HEK293 (cell line): ENCODE measurements around the gene ACVR2B.

Source experiments
- GLIS1 ChIP-seq: fragments of 450-650 bp; formaldehyde crosslinking; IDR thresholded peaks from 2 replicates; pipeline ENCODE4 v1.5.1; 2016; ENCODE audit warnings: missing biosample characterization, missing genetic modification characterization
- IKZF3 ChIP-seq: fragments of 450-650 bp; IDR thresholded peaks from 2 replicates; pipeline ENCODE4 v1.5.0; 2018; ENCODE audit warnings: missing biosample characterization, mild to moderate bottlenecking, missing genetic modification characterization, moderate library complexity
- KLF8 ChIP-seq: fragments of 450-650 bp; formaldehyde crosslinking; IDR thresholded peaks from 2 replicates; pipeline ENCODE4 v1.5.1; 2016; ENCODE audit warnings: missing biosample characterization, missing genetic modification characterization
- KLF9 ChIP-seq: fragments of 450-650 bp; formaldehyde crosslinking; IDR thresholded peaks from 2 replicates; pipeline ENCODE4 v1.5.1; 2016; ENCODE audit warnings: missing biosample characterization, missing genetic modification characterization, low read depth
- SCRT2 ChIP-seq: fragments of 450-650 bp; formaldehyde crosslinking; IDR thresholded peaks from 2 replicates; pipeline ENCODE4 v1.5.1; 2016; ENCODE audit warnings: missing biosample characterization, missing genetic modification characterization
- SP2 ChIP-seq: fragments of 450-650 bp; formaldehyde crosslinking; IDR thresholded peaks from 2 replicates; pipeline ENCODE4 v1.5.1; 2016; ENCODE audit warnings: missing biosample characterization, missing genetic modification characterization
- SP7 ChIP-seq: fragments of 450-650 bp; formaldehyde crosslinking; IDR thresholded peaks from 2 replicates; pipeline ENCODE4 v1.5.1; 2016; ENCODE audit warnings: missing biosample characterization, missing genetic modification characterization
- ZBTB8A ChIP-seq: fragments of 450-650 bp; formaldehyde crosslinking; IDR thresholded peaks from 2 replicates; pipeline ENCODE4 v1.5.1; 2016; ENCODE audit warnings: missing biosample characterization, missing genetic modification characterization
- ZNF292 ChIP-seq: fragments of 450-650 bp; formaldehyde crosslinking; IDR thresholded peaks from 2 replicates; pipeline ENCODE4 v1.5.1; 2016; ENCODE audit warnings: low read depth, missing biosample characterization, missing genetic modification characterization, borderline replicate concordance
- ZNF501 ChIP-seq: fragments of 450-650 bp; formaldehyde crosslinking; IDR thresholded peaks from 2 replicates; pipeline ENCODE4 v1.5.1; 2016; ENCODE audit warnings: missing biosample characterization, missing genetic modification characterization
- ZNF777 ChIP-seq: fragments of 450-650 bp; formaldehyde crosslinking; IDR thresholded peaks from 2 replicates; pipeline ENCODE4 v1.5.1; 2017; ENCODE audit warnings: missing biosample characterization, missing genetic modification characterization, borderline replicate concordance
- TF ChIP-seq, protein P1 (sequence below): fragments of 450-650 bp; formaldehyde crosslinking; IDR thresholded peaks from 2 replicates; pipeline ENCODE4 v1.5.1; 2017; ENCODE audit warnings: missing biosample characterization, missing genetic modification characterization
- TF ChIP-seq, protein P2 (sequence below): fragments of 450-650 bp; formaldehyde crosslinking; IDR thresholded peaks from 2 replicates; pipeline ENCODE4 v1.5.1; 2016; ENCODE audit warnings: missing biosample characterization, missing genetic modification characterization, borderline replicate concordance
- TF ChIP-seq, protein P3 (sequence below): fragments of 450-650 bp; formaldehyde crosslinking; IDR thresholded peaks from 2 replicates; pipeline ENCODE4 v1.5.1; 2016; ENCODE audit warnings: missing biosample characterization, missing genetic modification characterization
- TF ChIP-seq, protein P4 (sequence below): fragments of 450-650 bp; formaldehyde crosslinking; conservative IDR thresholded peaks from 2 replicates; pipeline ENCODE4 v1.5.1; 2016; ENCODE audit warnings: low read depth, missing biosample characterization, missing genetic modification characterization
- TF ChIP-seq, protein P5 (sequence below): fragments of 450-650 bp; formaldehyde crosslinking; IDR thresholded peaks from 2 replicates; pipeline ENCODE4 v1.5.1; 2016; ENCODE audit warnings: missing biosample characterization, missing genetic modification characterization
- TF ChIP-seq, protein P6 (sequence below): fragments of 450-650 bp; formaldehyde crosslinking; IDR thresholded peaks from 2 replicates; pipeline ENCODE4 v1.5.1; 2016; ENCODE audit warnings: missing biosample characterization, missing genetic modification characterization

The ACVR2B gene

DNA sequence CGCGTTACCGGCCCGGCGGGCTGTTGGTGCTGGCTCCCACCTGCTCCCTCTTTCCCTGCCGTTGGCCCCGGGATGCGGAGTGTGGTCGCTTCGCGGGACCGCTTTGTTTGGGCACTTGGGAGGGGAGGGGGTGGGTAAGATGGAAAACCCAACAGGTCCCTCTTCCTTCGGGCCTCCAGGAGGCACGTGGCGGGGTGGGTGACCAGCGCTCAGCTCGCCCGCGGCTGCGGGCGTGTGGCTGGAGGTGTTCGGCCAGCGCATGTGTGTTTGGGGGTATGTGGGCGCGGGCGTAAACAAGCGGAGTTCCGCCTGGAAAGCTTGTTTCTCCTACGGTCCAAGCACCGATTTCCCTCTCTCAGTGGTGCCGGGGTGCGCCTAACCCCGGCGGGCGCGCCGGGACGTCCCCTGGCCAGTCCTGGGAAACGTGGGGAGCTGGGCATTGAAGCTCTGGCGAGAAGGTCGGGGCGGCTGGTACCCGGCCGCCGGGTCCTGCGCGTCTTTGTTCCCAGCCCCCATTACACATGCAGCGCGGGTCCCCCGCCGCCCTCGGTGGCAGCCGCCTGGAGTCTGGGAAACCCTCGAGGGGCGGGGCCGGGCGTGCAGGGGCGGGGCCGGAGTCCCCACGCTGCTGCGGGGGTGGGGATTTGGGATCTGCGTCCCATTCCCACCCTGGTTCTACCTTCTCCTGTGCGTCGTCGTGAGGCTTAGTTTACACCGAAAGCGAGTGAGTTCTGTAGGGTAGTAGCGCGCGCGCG, 1.4 kb downstream of the ACVR2B start (continued):
- TF ChIP-seq, protein P1, sequence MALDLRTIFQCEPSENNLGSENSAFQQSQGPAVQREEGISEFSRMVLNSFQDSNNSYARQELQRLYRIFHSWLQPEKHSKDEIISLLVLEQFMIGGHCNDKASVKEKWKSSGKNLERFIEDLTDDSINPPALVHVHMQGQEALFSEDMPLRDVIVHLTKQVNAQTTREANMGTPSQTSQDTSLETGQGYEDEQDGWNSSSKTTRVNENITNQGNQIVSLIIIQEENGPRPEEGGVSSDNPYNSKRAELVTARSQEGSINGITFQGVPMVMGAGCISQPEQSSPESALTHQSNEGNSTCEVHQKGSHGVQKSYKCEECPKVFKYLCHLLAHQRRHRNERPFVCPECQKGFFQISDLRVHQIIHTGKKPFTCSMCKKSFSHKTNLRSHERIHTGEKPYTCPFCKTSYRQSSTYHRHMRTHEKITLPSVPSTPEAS (tag by site-specific recombination), result no peak
- TF ChIP-seq SCRT2 (peak; percentile 95), KLF9 (tag by site-specific recombination) (peak; percentile 82), IKZF3 (tag by site-specific recombination) (peak; percentile 68; the same call in 1 of the 2 replicates), ZNF501 (peak; percentile 29; the same call in 1 of the 2 replicates), GLIS1 (tag by site-specific recombination) (0 out of 2 replicates have a peak, but pooled peaks have one; percentile 21), ZNF292 (tag by site-specific recombination) (no peak), KLF8 (tag by site-specific recombination) (peak; percentile 46; the same call in 1 of the 2 replicates), ZBTB8A (tag by site-specific recombination) (peak; percentile 34; the same call in 1 of the 2 replicates), SP7 (tag by site-specific recombination) (peak; percentile 29; the same call in 1 of the 2 replicates), ZNF777 (tag by site-specific recombination) (no peak), SP2 (tag by site-specific recombination) (peak; percentile 70)
- TF ChIP-seq, protein P2, sequence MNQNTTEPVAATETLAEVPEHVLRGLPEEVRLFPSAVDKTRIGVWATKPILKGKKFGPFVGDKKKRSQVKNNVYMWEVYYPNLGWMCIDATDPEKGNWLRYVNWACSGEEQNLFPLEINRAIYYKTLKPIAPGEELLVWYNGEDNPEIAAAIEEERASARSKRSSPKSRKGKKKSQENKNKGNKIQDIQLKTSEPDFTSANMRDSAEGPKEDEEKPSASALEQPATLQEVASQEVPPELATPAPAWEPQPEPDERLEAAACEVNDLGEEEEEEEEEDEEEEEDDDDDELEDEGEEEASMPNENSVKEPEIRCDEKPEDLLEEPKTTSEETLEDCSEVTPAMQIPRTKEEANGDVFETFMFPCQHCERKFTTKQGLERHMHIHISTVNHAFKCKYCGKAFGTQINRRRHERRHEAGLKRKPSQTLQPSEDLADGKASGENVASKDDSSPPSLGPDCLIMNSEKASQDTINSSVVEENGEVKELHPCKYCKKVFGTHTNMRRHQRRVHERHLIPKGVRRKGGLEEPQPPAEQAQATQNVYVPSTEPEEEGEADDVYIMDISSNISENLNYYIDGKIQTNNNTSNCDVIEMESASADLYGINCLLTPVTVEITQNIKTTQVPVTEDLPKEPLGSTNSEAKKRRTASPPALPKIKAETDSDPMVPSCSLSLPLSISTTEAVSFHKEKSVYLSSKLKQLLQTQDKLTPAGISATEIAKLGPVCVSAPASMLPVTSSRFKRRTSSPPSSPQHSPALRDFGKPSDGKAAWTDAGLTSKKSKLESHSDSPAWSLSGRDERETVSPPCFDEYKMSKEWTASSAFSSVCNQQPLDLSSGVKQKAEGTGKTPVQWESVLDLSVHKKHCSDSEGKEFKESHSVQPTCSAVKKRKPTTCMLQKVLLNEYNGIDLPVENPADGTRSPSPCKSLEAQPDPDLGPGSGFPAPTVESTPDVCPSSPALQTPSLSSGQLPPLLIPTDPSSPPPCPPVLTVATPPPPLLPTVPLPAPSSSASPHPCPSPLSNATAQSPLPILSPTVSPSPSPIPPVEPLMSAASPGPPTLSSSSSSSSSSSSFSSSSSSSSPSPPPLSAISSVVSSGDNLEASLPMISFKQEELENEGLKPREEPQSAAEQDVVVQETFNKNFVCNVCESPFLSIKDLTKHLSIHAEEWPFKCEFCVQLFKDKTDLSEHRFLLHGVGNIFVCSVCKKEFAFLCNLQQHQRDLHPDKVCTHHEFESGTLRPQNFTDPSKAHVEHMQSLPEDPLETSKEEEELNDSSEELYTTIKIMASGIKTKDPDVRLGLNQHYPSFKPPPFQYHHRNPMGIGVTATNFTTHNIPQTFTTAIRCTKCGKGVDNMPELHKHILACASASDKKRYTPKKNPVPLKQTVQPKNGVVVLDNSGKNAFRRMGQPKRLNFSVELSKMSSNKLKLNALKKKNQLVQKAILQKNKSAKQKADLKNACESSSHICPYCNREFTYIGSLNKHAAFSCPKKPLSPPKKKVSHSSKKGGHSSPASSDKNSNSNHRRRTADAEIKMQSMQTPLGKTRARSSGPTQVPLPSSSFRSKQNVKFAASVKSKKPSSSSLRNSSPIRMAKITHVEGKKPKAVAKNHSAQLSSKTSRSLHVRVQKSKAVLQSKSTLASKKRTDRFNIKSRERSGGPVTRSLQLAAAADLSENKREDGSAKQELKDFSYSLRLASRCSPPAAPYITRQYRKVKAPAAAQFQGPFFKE (tag by site-specific recombination), result no peak
- TF ChIP-seq, protein P3, sequence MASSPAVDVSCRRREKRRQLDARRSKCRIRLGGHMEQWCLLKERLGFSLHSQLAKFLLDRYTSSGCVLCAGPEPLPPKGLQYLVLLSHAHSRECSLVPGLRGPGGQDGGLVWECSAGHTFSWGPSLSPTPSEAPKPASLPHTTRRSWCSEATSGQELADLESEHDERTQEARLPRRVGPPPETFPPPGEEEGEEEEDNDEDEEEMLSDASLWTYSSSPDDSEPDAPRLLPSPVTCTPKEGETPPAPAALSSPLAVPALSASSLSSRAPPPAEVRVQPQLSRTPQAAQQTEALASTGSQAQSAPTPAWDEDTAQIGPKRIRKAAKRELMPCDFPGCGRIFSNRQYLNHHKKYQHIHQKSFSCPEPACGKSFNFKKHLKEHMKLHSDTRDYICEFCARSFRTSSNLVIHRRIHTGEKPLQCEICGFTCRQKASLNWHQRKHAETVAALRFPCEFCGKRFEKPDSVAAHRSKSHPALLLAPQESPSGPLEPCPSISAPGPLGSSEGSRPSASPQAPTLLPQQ (tag by site-specific recombination), result no peak
- TF ChIP-seq, protein P4, sequence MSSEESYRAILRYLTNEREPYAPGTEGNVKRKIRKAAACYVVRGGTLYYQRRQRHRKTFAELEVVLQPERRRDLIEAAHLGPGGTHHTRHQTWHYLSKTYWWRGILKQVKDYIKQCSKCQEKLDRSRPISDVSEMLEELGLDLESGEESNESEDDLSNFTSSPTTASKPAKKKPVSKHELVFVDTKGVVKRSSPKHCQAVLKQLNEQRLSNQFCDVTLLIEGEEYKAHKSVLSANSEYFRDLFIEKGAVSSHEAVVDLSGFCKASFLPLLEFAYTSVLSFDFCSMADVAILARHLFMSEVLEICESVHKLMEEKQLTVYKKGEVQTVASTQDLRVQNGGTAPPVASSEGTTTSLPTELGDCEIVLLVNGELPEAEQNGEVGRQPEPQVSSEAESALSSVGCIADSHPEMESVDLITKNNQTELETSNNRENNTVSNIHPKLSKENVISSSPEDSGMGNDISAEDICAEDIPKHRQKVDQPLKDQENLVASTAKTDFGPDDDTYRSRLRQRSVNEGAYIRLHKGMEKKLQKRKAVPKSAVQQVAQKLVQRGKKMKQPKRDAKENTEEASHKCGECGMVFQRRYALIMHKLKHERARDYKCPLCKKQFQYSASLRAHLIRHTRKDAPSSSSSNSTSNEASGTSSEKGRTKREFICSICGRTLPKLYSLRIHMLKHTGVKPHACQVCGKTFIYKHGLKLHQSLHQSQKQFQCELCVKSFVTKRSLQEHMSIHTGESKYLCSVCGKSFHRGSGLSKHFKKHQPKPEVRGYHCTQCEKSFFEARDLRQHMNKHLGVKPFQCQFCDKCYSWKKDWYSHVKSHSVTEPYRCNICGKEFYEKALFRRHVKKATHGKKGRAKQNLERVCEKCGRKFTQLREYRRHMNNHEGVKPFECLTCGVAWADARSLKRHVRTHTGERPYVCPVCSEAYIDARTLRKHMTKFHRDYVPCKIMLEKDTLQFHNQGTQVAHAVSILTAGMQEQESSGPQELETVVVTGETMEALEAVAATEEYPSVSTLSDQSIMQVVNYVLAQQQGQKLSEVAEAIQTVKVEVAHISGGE (tag by site-specific recombination), result 0 out of 2 replicates have a peak, but pooled peaks have one; percentile 17
- TF ChIP-seq, protein P5, sequence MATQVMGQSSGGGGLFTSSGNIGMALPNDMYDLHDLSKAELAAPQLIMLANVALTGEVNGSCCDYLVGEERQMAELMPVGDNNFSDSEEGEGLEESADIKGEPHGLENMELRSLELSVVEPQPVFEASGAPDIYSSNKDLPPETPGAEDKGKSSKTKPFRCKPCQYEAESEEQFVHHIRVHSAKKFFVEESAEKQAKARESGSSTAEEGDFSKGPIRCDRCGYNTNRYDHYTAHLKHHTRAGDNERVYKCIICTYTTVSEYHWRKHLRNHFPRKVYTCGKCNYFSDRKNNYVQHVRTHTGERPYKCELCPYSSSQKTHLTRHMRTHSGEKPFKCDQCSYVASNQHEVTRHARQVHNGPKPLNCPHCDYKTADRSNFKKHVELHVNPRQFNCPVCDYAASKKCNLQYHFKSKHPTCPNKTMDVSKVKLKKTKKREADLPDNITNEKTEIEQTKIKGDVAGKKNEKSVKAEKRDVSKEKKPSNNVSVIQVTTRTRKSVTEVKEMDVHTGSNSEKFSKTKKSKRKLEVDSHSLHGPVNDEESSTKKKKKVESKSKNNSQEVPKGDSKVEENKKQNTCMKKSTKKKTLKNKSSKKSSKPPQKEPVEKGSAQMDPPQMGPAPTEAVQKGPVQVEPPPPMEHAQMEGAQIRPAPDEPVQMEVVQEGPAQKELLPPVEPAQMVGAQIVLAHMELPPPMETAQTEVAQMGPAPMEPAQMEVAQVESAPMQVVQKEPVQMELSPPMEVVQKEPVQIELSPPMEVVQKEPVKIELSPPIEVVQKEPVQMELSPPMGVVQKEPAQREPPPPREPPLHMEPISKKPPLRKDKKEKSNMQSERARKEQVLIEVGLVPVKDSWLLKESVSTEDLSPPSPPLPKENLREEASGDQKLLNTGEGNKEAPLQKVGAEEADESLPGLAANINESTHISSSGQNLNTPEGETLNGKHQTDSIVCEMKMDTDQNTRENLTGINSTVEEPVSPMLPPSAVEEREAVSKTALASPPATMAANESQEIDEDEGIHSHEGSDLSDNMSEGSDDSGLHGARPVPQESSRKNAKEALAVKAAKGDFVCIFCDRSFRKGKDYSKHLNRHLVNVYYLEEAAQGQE (tag by site-specific recombination), result no peak
- TF ChIP-seq, protein P6, sequence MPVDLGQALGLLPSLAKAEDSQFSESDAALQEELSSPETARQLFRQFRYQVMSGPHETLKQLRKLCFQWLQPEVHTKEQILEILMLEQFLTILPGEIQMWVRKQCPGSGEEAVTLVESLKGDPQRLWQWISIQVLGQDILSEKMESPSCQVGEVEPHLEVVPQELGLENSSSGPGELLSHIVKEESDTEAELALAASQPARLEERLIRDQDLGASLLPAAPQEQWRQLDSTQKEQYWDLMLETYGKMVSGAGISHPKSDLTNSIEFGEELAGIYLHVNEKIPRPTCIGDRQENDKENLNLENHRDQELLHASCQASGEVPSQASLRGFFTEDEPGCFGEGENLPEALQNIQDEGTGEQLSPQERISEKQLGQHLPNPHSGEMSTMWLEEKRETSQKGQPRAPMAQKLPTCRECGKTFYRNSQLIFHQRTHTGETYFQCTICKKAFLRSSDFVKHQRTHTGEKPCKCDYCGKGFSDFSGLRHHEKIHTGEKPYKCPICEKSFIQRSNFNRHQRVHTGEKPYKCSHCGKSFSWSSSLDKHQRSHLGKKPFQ (tag by site-specific recombination), result 0 out of 2 replicates have a peak, but pooled peaks have one; percentile 28
